MM.1S (cell line): ENCODE results near the gene BTBD18.

Experiments used
- CTCF ChIP-seq: fragments of 300-600 bp; sonication (generic); IDR thresholded peaks from 2 replicates; pipeline ENCODE4 v1.5.1; 2016; ENCODE audit warnings: antibody characterized with exemption, low read length, mixed read lengths
- EZH2 ChIP-seq: fragments of 300-600 bp; sonication (generic); optimal IDR thresholded peaks from 2 replicates; pipeline ENCODE3; 2017; ENCODE audit warnings: low read depth, mild to moderate bottlenecking, antibody characterized with exemption, low read length, mixed read lengths
- EZH2phosphoT487 ChIP-seq: fragments of 300-600 bp; sonication (generic); IDR thresholded peaks from 2 replicates; pipeline ENCODE4 v1.6.1; 2018; ENCODE audit warnings: antibody characterized with exemption, low read length

GRCh38 chr11:57773026-57773598, 21.5 kb upstream of the BTBD18 start:
- no peak for TF ChIP-seq EZH2
- no peak for TF ChIP-seq CTCF
- no peak for TF ChIP-seq EZH2phosphoT487
